HL-60 (cell line): ENCODE measurements around the gene SDC1.

Source experiments
- DNase-seq, 2 experiments: peaks; one replicate each; pipeline ENCODE4 v3.0.0-alpha.2; 2010 to 2020; ENCODE audit warnings: low read depth in 1 of 2, low spot score in 1 of 2
- H3K27ac ChIP-seq: fragments of 250-450 bp; sonication (Bioruptor Pico); replicated peaks from 2 replicates; pipeline ENCODE4 v1.5.1; 2020; ENCODE audit warnings: mild to moderate bottlenecking, moderate library complexity
- H3K27me3 ChIP-seq: fragments of 250-450 bp; sonication (Bioruptor Pico); 2 replicates; pipeline ENCODE4 v1.5.1; 2021; ENCODE audit warnings: mild to moderate bottlenecking, moderate library complexity; ENCODE audit not compliant: insufficient read depth, poor library complexity, severe bottlenecking
- H3K4me3 ChIP-seq: replicated peaks from 2 replicates; pipeline ENCODE4 v1.5.1; 2011; ENCODE audit warnings: mild to moderate bottlenecking, control low read depth, low read length; ENCODE audit not compliant: insufficient read depth
- CTCF ChIP-seq: IDR thresholded peaks from one replicate; pipeline ENCODE4 v1.5.1; 2011; ENCODE audit warnings: low read length, control low read depth, inconsistent platforms; ENCODE audit not compliant: insufficient read depth
- GABPA ChIP-seq: IDR thresholded peaks from 2 replicates; pipeline ENCODE4 v1.6.1; 2012; ENCODE audit warnings: low read depth
- POLR2AphosphoS5 ChIP-seq: IDR thresholded peaks from 2 replicates; pipeline ENCODE4 v1.6.1; 2012; ENCODE audit warnings: low read depth
- REST ChIP-seq: IDR thresholded peaks from 2 replicates; pipeline ENCODE4 v1.6.1; 2012; ENCODE audit warnings: low read depth; ENCODE audit not compliant: insufficient replicate concordance
- SPI1 ChIP-seq: IDR thresholded peaks from 2 replicates; pipeline ENCODE4 v1.6.1; 2012; ENCODE audit warnings: low read depth, mild to moderate bottlenecking, borderline replicate concordance

The SDC1 gene

GRCh38 chr2:20165677-20166509 is 59.0 kb downstream of the SDC1 start:
- H3K4me3 ChIP-seq, result no peak overlapping the region
- no peaks in the 10 kb centered on the region for H3K27me3 ChIP-seq
- DNase-seq, result no peak
- no peak overlapping the region for H3K27ac ChIP-seq
- TF ChIP-seq REST (no peak), SPI1 (no peak), GABPA (no peak), CTCF (no peak), POLR2AphosphoS5 (no peak)

GRCh38 chr2:20164734-20165478 is 60.0 kb downstream of the SDC1 start:
- DNase-seq, result no peak
- H3K27me3 ChIP-seq, result no peaks in the 10 kb centered on the region
- TF ChIP-seq CTCF (no peak), GABPA (no peak), SPI1 (no peak), POLR2AphosphoS5 (no peak), REST (no peak)
- H3K27ac ChIP-seq, result no peak overlapping the region
- no peak overlapping the region for H3K4me3 ChIP-seq

GRCh38 chr2:20164061-20164733 is 60.7 kb downstream of the SDC1 start:
- TF ChIP-seq GABPA (no peak), REST (no peak), SPI1 (no peak), POLR2AphosphoS5 (no peak), CTCF (no peak)

More at GRCh38 chr2:20164061-20164733, 60.7 kb downstream of the SDC1 start:
- no peak overlapping the region for H3K27ac ChIP-seq
- no peaks in the 10 kb centered on the region for H3K27me3 ChIP-seq
- no peak overlapping the region for H3K4me3 ChIP-seq
- DNase-seq, result no peak
